GM21423 (cell line): ENCODE data around the gene TPSAB1.

Source experiments
- ATAC-seq: cut with Tn5 transposase; IDR thresholded peaks from one replicate; pipeline ENCODE4 v1.9.1; 2021; ENCODE audit warnings: mild to moderate bottlenecking, moderate library complexity; ENCODE audit not compliant: unreplicated experiment

TPSAB1 gene

GRCh38 chr16:1282324-1282973 lies 41.9 kb downstream of the TPSAB1 start:
- no peak for ATAC-seq

GRCh38 chr16:1283296-1283695 lies 42.8 kb downstream of the TPSAB1 start:
- no peak for ATAC-seq

GRCh38 chr16:1283996-1284616 lies 43.6 kb downstream of the TPSAB1 start:
- no peak for ATAC-seq

GRCh38 chr16:1285669-1286512 lies 45.4 kb downstream of the TPSAB1 start:
- no peak for ATAC-seq

- ATAC-seq, result no peak
These were observed 46.1 kb downstream of the TPSAB1 start for GRCh38 chr16:1286513-1287094.

GRCh38 chr16:1287982-1288670 lies 47.6 kb downstream of the TPSAB1 start:
- no peak for ATAC-seq

GRCh38 chr16:1288813-1289476 lies 48.4 kb downstream of the TPSAB1 start:
- no peak for ATAC-seq

GRCh38 chr16:1289477-1289866 lies 49.0 kb downstream of the TPSAB1 start:
- ATAC-seq, result no peak

GRCh38 chr16:1290063-1290501 lies 49.6 kb downstream of the TPSAB1 start:
- ATAC-seq, result no peak

- ATAC-seq, result no peak
These were observed 50.5 kb downstream of the TPSAB1 start for GRCh38 chr16:1290860-1291575.

GRCh38 chr16:1291576-1291974 lies 51.1 kb downstream of the TPSAB1 start:
- no peak for ATAC-seq
